Erythroblast (primary cell): ENCODE data around the gene PJVK.
"Not testable (repeated sequence)": the region's sequence is repeated elsewhere in the genome, so short reads cannot be mapped to it uniquely, and the experiment has no call there.

Source experiments
- DNase-seq, 2 experiments: peaks; one replicate each; lab custom pipeline; 2025; lab: John Stamatoyannopoulos, UW
- GATA1 ChIP-seq: IDR thresholded peaks from 2 replicates; pipeline ENCODE4 v1.6.1; 2011; ENCODE audit warnings: low read depth, mild to moderate bottlenecking, control low read depth, low read length, moderate library complexity
- POLR2A ChIP-seq: IDR thresholded peaks from 2 replicates; pipeline ENCODE4 v1.6.1; 2011; ENCODE audit warnings: mild to moderate bottlenecking, low read length

Gene PJVK

DNA sequence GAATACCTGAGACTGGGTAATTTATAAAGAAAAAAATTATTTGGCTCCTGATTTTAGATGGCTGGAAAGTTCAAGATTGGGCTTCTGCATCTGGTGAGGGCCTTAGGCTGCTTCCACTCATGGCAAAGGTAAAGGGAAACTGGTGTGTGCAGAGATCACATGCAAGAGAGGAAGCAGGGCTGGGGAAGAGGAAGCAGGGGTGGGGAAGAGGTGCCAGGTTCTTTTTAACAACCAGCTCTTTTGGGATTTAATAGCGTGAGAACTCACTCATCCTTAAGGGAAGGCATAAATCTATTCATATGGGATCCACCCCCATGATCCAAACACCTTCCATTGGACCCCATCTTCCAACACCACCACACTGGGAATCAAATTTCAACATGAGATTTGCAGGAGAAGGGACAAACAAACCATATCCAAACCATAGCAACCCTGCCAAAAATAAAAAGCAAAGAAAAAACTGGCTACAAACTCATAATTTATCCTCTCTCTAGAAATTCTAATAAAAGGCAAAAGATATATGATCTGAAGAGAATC, 30.6 kb upstream of the PJVK start:
- DNase-seq: no peak

DNA sequence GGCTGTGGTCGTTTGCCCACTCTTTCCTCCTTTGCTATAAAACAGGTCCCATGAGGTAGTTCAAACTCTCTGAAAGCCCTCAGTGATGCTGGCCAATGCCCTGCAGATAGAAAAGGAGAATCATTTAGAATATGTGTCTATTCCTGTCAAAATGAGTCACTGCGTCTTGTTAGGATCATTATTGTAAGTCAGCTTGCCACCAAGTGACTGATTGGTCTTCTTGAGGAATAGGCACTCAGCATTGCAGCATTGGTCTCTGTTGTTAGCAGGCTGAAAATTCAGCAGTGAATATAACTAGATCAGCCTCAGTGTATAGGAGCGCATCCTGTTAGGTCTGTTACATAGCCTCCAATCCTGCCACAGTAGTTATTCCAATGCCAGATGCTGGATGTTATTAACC, 29.1 kb upstream of the PJVK start:
- no peak for DNase-seq
- TF ChIP-seq GATA1: no peak
- no peak for TF ChIP-seq POLR2A

More for the DNA sequence above, 30.6 kb upstream of the PJVK start:
- TF ChIP-seq GATA1 (no peak), POLR2A (no peak)

DNA sequence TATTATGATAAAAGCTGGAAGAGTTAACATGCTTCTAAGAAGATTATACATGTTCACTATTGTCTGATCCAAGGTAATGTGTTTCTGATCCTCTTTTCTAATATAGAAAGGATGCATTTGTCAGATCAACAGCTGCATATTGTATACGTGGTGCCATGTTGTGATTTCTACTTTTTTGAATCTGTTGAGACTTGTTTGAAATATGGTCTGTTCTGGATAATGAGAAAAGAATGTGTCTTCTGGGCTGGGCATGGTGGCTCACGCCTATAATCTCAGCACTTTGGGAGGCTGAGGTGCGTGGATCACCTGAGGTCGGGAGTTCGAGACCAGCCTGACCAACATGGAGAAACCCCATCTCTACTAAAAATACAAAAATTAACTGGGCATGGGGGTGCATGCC, 27.4 kb upstream of the PJVK start:
- not testable (repeated sequence) for DNase-seq

- no peak for TF ChIP-seq POLR2A
- TF ChIP-seq GATA1: no peak
- DNase-seq: no peak
Observed at GRCh38 chr2:178425255-178425827, 25.8 kb upstream of the PJVK start.

GRCh38 chr2:178426388-178426787, 24.8 kb upstream of the PJVK start:
- no peak for DNase-seq
- TF ChIP-seq POLR2A: no peak

- no peak for TF ChIP-seq GATA1
- no peak for DNase-seq
Observed at GRCh38 chr2:178427458-178427857, 23.7 kb upstream of the PJVK start.

GRCh38 chr2:178428396-178428806, 22.8 kb upstream of the PJVK start:
- DNase-seq: peak in 1 of 2 experiments; percentile 4

DNA sequence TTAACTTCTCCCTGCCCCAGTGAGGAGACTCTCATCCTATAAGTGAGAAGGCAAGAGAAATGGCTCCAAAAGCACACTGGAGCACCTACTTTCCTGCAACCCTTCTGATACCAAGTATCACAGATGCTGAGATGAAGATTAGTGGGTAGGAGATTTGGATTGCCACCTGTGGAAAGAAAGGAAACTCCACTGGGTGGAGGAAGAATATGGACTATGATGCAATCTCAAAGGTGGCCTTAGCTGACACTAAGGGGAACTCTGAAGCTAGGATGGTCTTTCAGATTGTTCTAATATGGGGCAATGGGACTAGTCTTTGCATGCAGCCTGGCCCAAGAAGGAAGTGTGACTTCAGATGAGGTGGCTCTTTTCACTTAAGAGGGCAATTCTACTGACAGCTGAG, 21.8 kb upstream of the PJVK start:
- TF ChIP-seq POLR2A: no peak
- no peak for TF ChIP-seq GATA1
- peak in 1 of 2 experiments; percentile 11 for DNase-seq

More at GRCh38 chr2:178428396-178428806, 22.8 kb upstream of the PJVK start:
- TF ChIP-seq GATA1 (no peak), POLR2A (no peak)

DNA sequence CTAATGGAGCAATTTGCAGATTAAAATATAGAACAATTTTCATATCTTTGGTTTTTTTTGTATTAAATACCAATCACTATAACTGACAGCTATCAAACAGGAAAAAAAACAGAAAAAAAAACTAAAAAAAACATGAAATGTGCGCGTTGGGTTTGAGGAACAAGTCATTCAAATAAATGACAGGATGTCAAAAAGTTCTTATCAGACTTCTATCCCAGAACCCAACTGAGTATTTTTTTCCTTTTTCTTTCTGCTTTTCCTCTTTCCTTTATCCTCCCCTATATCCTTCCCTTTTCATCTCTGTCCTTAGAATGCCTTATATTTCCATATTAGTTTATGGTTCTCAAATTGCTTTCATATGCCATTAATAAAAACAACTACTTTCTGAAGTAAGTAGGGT, 14.5 kb upstream of the PJVK start:
- no peak for DNase-seq
- TF ChIP-seq POLR2A: no peak
- no peak for TF ChIP-seq GATA1

DNA sequence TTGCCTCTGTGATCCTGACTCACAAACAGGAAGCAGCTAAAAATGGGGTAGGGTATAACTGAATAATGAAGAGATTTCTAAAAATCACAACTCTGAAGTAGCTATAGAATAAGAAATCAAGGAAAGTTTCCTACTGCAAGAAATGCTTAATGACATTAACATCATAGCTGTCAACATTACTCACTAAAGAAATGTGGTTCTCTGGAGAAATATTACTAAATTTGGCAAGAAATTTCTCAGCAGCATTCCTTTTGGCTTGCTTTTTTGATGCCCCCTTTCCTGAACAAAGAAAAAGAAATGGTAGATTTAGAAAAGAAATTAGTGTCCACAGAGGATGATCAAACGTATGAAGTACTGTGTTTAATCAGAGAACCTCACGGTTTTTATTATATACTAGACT, 9.8 kb upstream of the PJVK start:
- TF ChIP-seq POLR2A (no peak), GATA1 (no peak)
- DNase-seq: no peak

DNA sequence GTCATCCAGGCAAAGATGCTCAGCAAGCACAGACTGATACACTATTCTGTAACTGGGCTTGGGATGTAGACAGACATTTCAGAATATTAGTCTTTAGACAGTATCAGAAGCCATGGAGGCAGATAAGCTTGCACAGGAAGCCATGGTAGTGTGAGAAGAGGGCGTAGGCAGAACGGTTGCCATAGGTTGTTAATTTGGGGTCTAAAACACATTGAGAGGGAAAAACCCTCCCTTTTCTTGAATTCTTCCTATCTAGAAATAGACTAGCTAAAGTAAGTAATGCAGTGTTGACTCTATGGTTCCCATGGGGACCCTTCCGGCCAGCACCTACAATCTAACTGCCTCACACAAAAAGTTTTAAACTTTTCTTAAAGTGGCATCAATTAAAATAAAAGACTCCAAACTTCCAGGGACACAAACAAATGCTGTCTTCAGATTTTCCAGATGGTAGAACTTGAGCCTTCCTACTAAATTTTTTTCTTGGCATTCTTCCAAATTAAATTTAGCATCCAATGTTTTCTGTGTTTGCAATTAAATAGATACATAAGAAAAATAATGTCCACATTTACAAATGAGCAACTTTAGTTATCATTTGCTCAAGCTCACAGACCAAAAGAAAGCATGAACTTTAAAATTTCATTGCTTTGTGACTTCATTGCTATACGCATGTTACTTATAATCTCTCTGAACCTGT, 2.1 kb upstream of the PJVK start:
- TF ChIP-seq POLR2A (no peak), GATA1 (no peak)
- DNase-seq: no peak

DNA sequence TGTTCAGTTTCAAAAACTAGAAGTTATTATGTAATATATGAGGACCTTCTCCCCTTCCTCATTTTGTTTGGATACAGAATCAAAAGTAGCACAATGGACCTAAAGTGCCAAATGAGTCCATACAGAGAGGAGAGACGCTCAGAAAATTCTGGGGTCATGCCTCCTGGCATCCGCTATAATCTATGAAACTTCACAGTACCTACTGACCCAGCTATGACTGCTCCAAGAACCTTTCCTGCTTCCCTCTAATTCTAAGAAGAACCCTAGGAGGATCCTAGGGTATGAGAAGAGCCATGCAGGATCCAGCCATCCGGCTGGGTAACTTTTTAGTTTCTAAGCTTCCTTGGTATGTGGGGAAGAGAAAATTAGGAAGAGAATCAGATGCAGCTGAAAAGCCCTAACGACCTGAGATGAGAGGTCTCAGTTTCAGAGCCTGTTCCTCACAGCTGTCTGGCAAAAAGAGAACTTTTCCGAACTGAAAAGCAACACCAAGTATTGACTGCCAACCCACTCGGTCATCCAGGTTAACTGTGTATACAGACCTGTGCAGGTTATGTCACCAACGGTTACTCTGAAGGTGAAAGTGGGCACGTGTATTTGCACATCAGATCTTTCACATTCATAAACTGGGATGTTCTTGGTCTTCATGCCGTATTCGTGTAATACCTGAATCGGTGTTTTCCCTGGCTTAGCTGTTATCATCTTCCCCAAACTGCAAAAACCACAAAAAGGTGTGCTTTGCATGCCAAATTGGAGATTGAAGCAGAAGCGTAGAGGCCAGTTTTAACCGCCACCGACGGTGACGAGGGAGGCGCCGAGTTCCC, 1.3 kb upstream of the PJVK start:
- DNase-seq: peak; percentile 38 to 61
- no peak for TF ChIP-seq GATA1
- no peak for TF ChIP-seq POLR2A

GRCh38 chr2:178450524-178450773, 729 bp upstream of the PJVK start:
- TF ChIP-seq POLR2A: no peak
- TF ChIP-seq GATA1: no peak
- DNase-seq: no peak

DNA sequence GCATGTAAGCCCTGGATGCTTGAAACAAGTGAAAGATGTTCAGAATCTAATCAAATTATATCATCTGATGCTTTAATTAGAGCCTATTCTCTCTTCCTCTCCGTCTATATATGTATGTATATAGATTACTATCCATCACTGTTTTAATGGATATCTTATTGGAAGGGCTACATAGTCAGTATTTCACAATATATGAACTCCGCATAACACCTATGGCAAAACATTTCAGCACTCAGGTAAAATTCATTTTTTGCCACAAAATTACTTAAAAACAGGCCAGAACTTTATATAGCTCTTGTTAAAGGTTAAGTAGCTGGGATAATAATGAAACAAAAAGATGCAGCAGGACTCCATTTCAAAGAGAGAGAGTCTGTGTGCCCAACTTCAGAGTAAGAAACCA, 1.2 kb downstream of the PJVK start:
- TF ChIP-seq POLR2A: no peak
- TF ChIP-seq GATA1: no peak
- DNase-seq: no peak

DNA sequence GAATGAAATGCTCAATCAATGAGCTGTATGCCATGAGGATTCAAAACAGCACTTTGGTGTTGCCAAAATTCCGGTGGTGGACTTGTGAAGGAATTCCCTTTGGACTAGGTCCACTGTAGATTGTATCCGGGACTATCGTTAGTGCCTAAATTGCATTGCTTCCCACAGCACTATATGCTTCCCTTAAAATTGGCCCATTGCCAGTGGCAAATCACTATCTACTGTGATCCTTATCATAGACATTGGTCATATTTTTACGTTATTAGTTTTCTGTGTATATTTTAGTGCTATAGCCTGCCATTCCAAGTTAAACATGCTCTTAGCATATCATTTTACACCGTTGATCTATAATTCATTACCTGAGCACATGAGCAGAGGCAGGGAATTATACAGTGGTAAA, 1.7 kb downstream of the PJVK start:
- TF ChIP-seq GATA1: no peak
- no peak for TF ChIP-seq POLR2A
- peak in 1 of 2 experiments; percentile 7 for DNase-seq
